ENCODE measurements around the gene UHRF1. TPM values are rescaled to one million over a fixed set of nuclear protein-coding genes. Genes with fewer than 3 reads are reported as not detected.

UHRF1 gene
- total RNA-seq, 2 donors from 2014 or later = 2.2 to 2.9 TPM

DNA sequence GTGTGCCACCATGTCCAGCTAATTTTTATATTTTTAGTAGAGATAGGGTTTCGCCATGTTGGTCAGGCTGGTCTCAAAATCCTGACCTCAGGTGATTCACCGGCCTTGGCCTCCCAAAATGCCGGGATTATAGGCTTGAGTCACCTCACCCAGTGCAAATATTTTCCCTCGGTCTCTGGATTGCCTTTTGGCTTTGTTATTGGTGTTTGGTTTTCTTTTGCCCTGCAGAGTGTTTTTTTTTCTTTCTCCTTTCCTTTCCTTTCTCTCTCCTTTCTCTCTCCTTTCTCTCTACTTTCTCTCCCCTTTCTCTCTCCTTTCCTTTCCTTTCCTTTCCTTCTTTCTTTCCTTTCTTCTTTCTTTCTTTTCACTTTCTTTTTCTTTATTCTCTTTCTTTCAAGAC, 92.8 kb downstream of the UHRF1 start:
- no peak for DNase-seq (ENCODE audit: low spot score)
- intact Hi-C loops (cut with DNase I) = no loop called here

DNA sequence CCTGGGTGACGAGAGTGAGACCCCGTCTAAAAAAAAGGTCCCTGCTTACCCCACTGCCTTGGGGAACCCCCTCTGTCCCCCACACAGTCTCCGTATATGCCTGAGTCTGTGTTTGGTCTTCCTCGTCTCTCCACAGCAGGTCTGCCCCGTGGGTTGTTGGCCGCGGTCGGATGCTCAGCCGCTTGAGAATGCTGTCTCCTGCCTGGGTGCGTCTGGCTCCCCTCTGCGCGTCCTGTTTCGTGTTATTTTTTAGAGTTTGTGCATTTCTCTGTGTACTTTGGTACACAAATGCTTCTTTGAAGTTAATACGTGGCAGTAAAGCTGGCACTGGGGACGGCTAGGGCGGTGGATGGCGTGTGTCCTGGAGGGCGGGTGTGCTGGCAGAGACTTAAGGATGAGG, 94.5 kb downstream of the UHRF1 start:
- intact Hi-C loops (cut with DNase I) = no loop called here
- DNase-seq (ENCODE audit: low spot score) = no peak

DNA sequence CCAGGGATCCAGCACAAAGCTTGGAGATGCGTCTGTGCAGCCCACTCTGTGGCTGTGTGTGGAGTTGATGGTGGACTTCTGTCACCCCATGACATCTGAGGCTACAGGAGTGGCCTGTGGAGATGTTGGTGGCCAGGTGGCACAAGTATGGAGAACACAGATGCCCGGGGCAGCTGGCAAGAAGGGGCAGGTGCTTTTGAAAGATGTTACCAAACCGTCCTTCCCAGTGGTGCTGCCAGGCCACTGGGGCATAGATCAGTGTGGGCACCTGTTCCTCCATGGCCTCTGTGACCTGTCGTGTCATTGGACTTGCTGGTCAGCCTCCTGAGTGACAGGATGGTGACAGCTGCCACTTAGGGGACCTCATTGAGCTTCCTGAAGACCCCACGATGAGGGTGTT, 95.8 kb downstream of the UHRF1 start:
- DNase-seq (ENCODE audit: low spot score) = no peak

DNA sequence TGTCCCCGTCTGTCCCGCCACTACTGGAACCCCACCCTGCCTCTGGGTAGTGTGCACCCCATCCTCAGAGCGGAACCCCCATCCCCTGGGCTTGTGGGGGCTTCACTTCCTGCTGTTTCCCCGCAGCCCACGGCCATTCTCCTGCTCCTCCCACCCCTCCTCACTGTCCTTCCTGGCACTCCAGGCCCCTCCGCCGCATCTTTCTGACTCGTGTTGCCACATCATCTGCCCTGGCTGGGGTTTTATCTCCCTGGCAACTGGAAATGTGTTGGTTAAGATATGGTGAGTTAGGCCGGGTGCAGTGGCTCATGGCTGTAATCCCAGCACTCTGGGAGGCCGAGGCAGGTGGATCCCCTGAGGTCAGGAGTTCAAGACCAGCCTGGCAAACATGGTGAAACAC, 96.9 kb downstream of the UHRF1 start:
- no peak for DNase-seq (ENCODE audit: low spot score)
- intact Hi-C loops (cut with DNase I) = no loop called here

More for the DNA sequence above, 95.8 kb downstream of the UHRF1 start:
- intact Hi-C loops (cut with DNase I) = no loop called here

DNA sequence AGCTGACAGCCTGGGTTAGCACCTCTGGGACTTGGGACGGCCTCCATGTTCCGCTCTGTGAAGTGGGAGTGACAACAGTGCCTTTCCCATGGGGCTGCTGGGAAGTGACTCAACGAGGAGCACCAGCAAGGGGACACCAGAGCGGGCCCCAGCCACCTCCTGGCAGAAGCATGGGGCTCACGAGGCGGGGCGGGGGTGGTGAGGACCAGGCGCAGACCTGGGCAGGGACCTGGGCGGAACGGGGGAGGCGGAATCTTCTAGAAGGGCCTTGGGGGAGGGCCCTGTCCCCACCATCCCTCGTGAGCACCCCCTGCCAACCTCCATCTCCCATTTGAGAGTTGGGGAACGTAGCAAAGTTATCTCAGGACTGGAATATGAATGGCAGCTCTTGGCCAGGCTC, 97.5 kb downstream of the UHRF1 start:
- intact Hi-C loops (cut with DNase I) = no loop called here
- DNase-seq (ENCODE audit: low spot score) = no peak

Small RNAs within 50 kb of the gene (microRNA-seq; reads per million reads assigned to microRNA genes)
- 0 reads per million in 2 donors for gene MIR4747 (ENCODE audit: borderline microRNAs expressed in 2 of 2)

Other genes starting within 250 kb of the UHRF1 start
- gene MYDGF, start 239.2 kb upstream of the UHRF1 start, total RNA-seq = 10 to 100 TPM; 66.3 to 75.9 TPM
- 10 to 100 TPM; 42.1 to 50.3 TPM for gene DPP9, start 185.7 kb upstream of the UHRF1 start, total RNA-seq
- 1 to 10 TPM; 7.7 to 9.1 TPM for gene FEM1A, start 117.8 kb upstream of the UHRF1 start, total RNA-seq
- gene TICAM1, start 77.8 kb upstream of the UHRF1 start, total RNA-seq = 10 to 100 TPM in 1 of 2 donors, 1 to 10 TPM in 1; 7.6 to 13.2 TPM
- gene PLIN3, start 41.8 kb upstream of the UHRF1 start, total RNA-seq = 10 to 100 TPM; 56.6 to 88.6 TPM
- under 1 TPM; 0.29 to 0.56 TPM for gene ARRDC5, start 6.6 kb upstream of the UHRF1 start, total RNA-seq
- 10 to 100 TPM; 31.0 to 31.4 TPM for gene KDM4B, start 59.6 kb downstream of the UHRF1 start, total RNA-seq

Measured in posterior vena cava (tissue), 2 donors.